Adrenal gland (tissue), 12 donors: Measurements from ENCODE around the gene COL25A1. TPM values are rescaled to one million over a fixed set of nuclear protein-coding genes. Genes with fewer than 3 reads are reported as not detected.

ENCODE experiments used
- DNase-seq, 7 donors: peaks; one replicate each; pipeline ENCODE4 v3.0.0-alpha.2; 2019 to 2020
- H3K27ac ChIP-seq, 5 donors: fragments of 200-600 bp; sonication (generic) in 4 of 5; 1 replicate in 3 of 5; 2 replicates in 2 of 5; pipeline versions ENCODE4 v1.5.1 to v1.8.0; 2016 to 2020; ENCODE audit warnings: mild to moderate bottlenecking in 1 of 5
- H3K27me3 ChIP-seq: fragments of 200-600 bp; 2 replicates; pipeline ENCODE4 v1.8.0; 2021
- H3K36me3 ChIP-seq, 2 donors: fragments of 200-600 bp; replicated peaks in 1 of 2; 1 replicate in 1 of 2; 2 replicates in 1 of 2; pipeline versions ENCODE4 v1.5.1 to v1.8.0; 2018 to 2022
- H3K4me1 ChIP-seq, 2 donors: fragments of 200-600 bp; replicated peaks in 1 of 2; 1 replicate in 1 of 2; 2 replicates in 1 of 2; pipeline versions ENCODE4 v1.5.1 to v1.8.0; 2018 to 2021
- H3K4me3 ChIP-seq, 4 donors: fragments of 200-600 bp; sonication (generic) in 3 of 4; one replicate each; pipeline ENCODE4 v1.5.1; 2016 to 2018
- H3K9me3 ChIP-seq, 3 donors: fragments of 200-600 bp; sonication (generic) in 1 of 3; replicated peaks in 1 of 3; 1 replicate in 2 of 3; 2 replicates in 1 of 3; pipeline versions ENCODE4 v1.5.1 to v1.8.0; 2016 to 2021
- CTCF ChIP-seq, 6 experiments: fragments of 450-650 bp in 4 of 6; fragments of 200-600 bp in 2 of 6; sonication (generic) in 1 of 6; IDR thresholded peaks; 1 replicate in 5 of 6; 2 replicates in 1 of 6; pipeline versions ENCODE4 v1.5.1 to v1.8.0; 2016 to 2021; ENCODE audit warnings: antibody characterized with exemption in 6 of 6, mild to moderate bottlenecking in 2 of 6, moderate library complexity in 1 of 6
- POLR2A ChIP-seq, 2 donors: fragments of 450-650 bp; IDR thresholded peaks; one replicate each; pipeline ENCODE4 v1.6.1; 2017; ENCODE audit warnings: antibody characterized with exemption in 2 of 2, mild to moderate bottlenecking in 2 of 2, moderate library complexity in 1 of 2
- WGBS, 4 donors: extraction: QIAGEN DNeasy Blood & Tissue Kit in 2 of 4; methylation state at CpG; one replicate each; pipeline versions ENCODE4 v1.1.5 to v1.1.7; 2013 to 2017; 5-methylcytosine and 5-hydroxymethylcytosine counted together
- intact Hi-C, 2 donors: fragments of 100-400 bp; cut with DNase I; formaldehyde crosslinking; loops; one replicate each; pipeline versions ENCODE4 v1.14.1 to v1.15.0; 2022 to 2023
- polyA plus RNA-seq, 3 donors: library from polyadenylated mRNA; stranded (reverse); fragments of 200-250 nt in 2 of 3; fragments of 350-450 nt in 1 of 3; fragmentation: Illumina TruSeq in 1 of 3; extraction: RNeasy Lipid Tissue Mini Kit (QIAGEN cat#74804) in 1 of 3; gene quantifications; one replicate each; pipeline ENCODE4 v1.2.3, GENCODE V29; 2013 to 2014
- total RNA-seq, 9 donors: library from RNA; depleted of rRNA in 4 of 9; stranded (reverse); fragments of >200 nt in 4 of 9; fragments of 120-200 nt in 1 of 9; fragmentation: NEBNext Ultra II Directional in 1 of 9; extraction: Animal tissue kit (Norgen Biotek cat#: 25700) in 1 of 9; gene quantifications; one replicate each; pipeline versions ENCODE4 v1.1.0 to v1.2.4, GENCODE V29; 2013 to 2023
- donor health status: healthy with polysubstance abuse.
- donor health status: Bipolar disorder and iron deficiency.
- donor health status: DM: yes; HTN: yes; CAD: no.
- donor health status: DM: no; HTN: no; CAD: no.
- donor health status: DM: no; HTN: no; CAD: no.
- donor health status: DM: yes; HTN: yes; CAD: no.

Gene COL25A1
- total and polyA plus RNA-seq, 12 donors, result 0.05 to 2.1 (median 0.47) TPM

- Histone ChIP-seq H3K4me3 (no peak overlapping the region), H3K9me3 (no peaks in the 10 kb centered on the region), H3K36me3 (no peaks in the 10 kb centered on the region), H3K4me1 (no peaks in the 10 kb centered on the region), H3K27me3 (no peaks in the 10 kb centered on the region), H3K27ac (no peak overlapping the region)
- DNase-seq, result no peak
- TF ChIP-seq CTCF (IDR thresholded peaks at IDR 0.05) (no peak), POLR2A (IDR thresholded peaks at IDR 0.05) (no peak)
- WGBS, 4 donors, result 83 to 97% (median 95%) methylated on average over 3 to 9 of the region's 9 CpGs
- intact Hi-C loops, result no loop called here
These were observed 513.7 kb downstream of the COL25A1 start for GRCh38 chr4:108788731-108789130.

- DNase-seq, result no peak
- H3K4me3 ChIP-seq, result no peak overlapping the region
- H3K36me3 ChIP-seq, result no peaks in the 10 kb centered on the region
- intact Hi-C loops, result no loop called here
- WGBS, 4 donors, result 87 to 95% (median 93%) methylated on average over 14 to 16 of the region's 16 CpGs
- TF ChIP-seq POLR2A (IDR thresholded peaks at IDR 0.05) (no peak), CTCF (IDR thresholded peaks at IDR 0.05) (no peak)
- H3K4me1 ChIP-seq, result no peaks in the 10 kb centered on the region
- no peaks in the 10 kb centered on the region for H3K9me3 ChIP-seq
- no peaks in the 10 kb centered on the region for H3K27me3 ChIP-seq
- H3K27ac ChIP-seq, result no peak overlapping the region
These were observed 514.7 kb downstream of the COL25A1 start for GRCh38 chr4:108787724-108788123.

- Histone ChIP-seq H3K4me1 (no peaks in the 10 kb centered on the region), H3K27me3 (no peaks in the 10 kb centered on the region), H3K36me3 (no peaks in the 10 kb centered on the region), H3K27ac (no peak overlapping the region), H3K9me3 (no peaks in the 10 kb centered on the region), H3K4me3 (no peak overlapping the region)
- intact Hi-C loops, result no loop called here
- 82 to 92% (median 89%) methylated on average over 10 to 14 of the region's 14 CpGs for WGBS, 4 donors
- TF ChIP-seq POLR2A (IDR thresholded peaks at IDR 0.05) (no peak), CTCF (IDR thresholded peaks at IDR 0.05) (no peak)
- no peak for DNase-seq
These were observed 515.4 kb downstream of the COL25A1 start for GRCh38 chr4:108787106-108787505.

- no peak overlapping the region for H3K4me3 ChIP-seq
- 74 to 86% (median 80%) methylated on average over 7 to 8 of the region's 8 CpGs for WGBS, 4 donors
- DNase-seq, result no peak
- no peak overlapping the region for H3K27ac ChIP-seq
- no peaks in the 10 kb centered on the region for H3K36me3 ChIP-seq
- H3K4me1 ChIP-seq, result no peaks in the 10 kb centered on the region
- intact Hi-C loops, result no loop called here
- H3K27me3 ChIP-seq, result no peaks in the 10 kb centered on the region
- TF ChIP-seq CTCF (IDR thresholded peaks at IDR 0.05) (no peak), POLR2A (IDR thresholded peaks at IDR 0.05) (no peak)
- H3K9me3 ChIP-seq, result no peaks in the 10 kb centered on the region
These were observed 516.1 kb downstream of the COL25A1 start for GRCh38 chr4:108786351-108786750.
